Amniotic epithelial cell (primary cell): ENCODE results near the gene TRPM2.

ENCODE experiments used
- DNase-seq: peaks from one replicate; pipeline ENCODE4 v3.0.0-alpha.2; 2010; ENCODE audit warnings: low read depth

The TRPM2 gene

DNA sequence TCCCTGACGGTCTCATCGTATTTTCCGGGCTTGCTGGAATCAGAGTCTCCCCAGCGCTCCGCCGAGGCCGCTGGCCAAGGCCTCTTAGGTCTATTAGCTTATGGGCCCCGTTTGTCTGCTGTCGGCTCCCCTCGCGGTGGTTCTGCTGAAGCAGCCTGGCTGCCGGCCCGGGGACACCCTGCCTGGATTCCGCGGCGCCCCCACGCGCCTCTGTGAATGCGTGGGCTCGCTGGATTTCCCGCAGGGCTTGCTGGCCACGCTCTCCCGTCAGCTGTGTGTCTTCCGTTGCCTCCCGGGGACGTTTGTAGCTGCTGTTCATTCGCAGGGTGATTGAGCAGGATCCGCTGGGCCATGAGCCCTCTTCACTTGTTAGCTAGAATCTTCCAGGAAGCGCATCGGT is 110.3 kb downstream of the TRPM2 start:
- no peak for DNase-seq

GRCh38 chr21:44464351-44464750 is 110.9 kb downstream of the TRPM2 start:
- no peak for DNase-seq

GRCh38 chr21:44466351-44466954 is 113.0 kb downstream of the TRPM2 start:
- DNase-seq = no peak

GRCh38 chr21:44466996-44467858 is 113.8 kb downstream of the TRPM2 start:
- no peak for DNase-seq

DNA sequence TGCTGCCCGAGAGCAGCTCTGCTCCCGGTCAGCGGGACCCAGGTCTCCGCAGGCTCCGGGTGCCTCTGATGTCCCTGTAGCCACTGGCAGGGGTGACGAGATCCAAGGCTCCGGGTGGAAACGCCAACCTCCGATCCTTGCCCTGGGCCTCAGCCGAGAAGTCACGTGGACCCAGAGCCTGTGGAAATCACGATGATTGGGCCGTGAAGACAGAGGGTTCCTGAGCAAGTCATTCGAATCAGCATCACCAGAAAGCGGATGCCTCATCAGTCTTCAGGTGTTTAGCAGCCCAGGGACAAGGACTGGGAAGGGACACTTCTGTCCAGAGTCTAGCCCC is 114.4 kb downstream of the TRPM2 start:
- no peak for DNase-seq

DNA sequence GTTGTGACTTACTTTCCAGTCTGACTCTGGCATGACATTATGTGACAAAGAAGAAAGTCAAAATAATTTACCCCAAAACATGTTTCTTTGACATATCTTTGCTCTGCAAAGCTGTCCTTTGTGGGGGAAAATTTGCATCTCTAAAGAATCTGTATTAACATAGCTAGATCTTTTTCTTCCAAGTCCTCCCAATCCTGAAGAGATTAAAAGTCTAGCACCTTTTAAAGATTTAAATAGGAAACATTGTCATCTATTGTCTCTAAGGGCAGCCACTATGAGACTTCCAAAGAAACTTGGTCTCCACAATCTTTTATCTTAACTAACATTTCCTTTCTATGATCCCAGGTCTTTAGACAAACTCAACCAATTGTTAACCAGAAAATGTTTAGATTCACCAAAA is 117.9 kb downstream of the TRPM2 start:
- DNase-seq = no peak

DNA sequence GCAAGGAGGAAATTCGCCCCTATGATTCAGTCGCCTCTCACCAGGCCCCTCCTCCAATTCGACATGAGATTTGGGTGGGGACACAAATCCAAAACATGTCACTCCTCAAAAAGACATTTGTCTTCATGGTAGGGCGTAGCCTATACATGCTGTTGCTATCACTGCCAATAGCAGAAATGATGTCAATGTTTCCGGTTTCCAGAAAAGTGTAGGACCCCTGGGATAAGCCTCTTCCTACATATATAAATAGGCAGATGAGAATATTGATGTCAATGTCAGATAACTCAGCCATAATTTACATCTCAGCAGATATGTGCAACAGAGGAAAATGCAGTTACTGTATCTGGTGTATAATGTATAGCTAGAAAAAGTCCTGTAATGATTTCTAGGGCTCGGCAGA is 118.6 kb downstream of the TRPM2 start:
- DNase-seq = no peak

DNA sequence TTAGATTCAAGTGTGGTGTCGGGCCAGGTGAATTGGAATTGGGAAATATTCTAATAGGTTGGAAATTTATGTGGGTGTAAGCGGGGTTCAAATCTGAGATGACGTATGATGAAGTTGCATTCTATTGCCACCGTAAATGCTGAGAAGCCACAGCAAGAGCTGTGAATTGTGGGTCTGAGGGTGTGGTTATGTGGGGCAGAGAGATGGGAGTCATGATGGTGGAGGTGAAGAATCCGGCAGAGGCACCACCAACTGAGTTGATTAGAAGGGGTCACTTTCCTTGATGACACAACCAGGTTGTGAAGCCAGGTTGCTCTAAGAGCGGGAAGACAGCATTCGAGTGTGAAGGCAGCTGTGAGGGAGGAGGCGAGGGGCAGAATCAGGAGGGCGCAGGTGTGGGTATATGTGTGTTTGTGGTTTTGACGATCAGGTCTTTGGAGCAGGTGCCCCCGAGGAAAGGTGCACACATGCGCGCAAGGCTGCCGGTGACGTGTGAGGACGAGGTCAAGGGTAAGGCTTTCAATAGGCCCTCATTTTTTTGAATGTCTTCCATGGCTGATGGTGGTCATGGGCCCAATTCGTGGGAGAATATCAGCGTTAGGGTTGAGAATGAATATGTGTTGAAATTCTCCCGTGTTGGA is 120.6 kb downstream of the TRPM2 start:
- DNase-seq = no peak

GRCh38 chr21:44475266-44475845 is 121.9 kb downstream of the TRPM2 start:
- DNase-seq = no peak

- DNase-seq = no peak
These were observed 123.7 kb downstream of the TRPM2 start for GRCh38 chr21:44477131-44477530.

DNA sequence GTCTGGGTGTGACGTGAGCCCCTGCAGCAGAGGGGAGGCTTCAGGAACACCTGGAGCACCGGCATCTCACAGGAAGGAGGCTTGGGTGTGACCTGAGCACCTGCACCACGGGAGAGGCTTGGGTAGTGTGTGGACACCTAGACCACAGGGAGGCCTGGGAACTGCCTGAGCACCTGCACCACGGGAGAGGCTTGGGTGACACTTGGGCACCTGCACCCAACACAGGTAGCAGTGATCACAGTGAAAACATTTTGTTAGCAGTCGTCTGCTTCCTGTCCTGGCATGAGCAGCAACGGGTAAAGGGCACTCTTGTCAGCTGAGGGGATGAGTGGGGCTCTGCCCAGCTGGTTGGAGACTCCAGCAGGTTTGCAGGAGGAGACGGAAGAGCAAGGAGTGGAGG is 124.3 kb downstream of the TRPM2 start:
- DNase-seq = no peak

GRCh38 chr21:44478124-44478800 is 124.8 kb downstream of the TRPM2 start:
- DNase-seq = no peak

GRCh38 chr21:44478801-44479167 is 125.4 kb downstream of the TRPM2 start:
- no peak for DNase-seq

DNA sequence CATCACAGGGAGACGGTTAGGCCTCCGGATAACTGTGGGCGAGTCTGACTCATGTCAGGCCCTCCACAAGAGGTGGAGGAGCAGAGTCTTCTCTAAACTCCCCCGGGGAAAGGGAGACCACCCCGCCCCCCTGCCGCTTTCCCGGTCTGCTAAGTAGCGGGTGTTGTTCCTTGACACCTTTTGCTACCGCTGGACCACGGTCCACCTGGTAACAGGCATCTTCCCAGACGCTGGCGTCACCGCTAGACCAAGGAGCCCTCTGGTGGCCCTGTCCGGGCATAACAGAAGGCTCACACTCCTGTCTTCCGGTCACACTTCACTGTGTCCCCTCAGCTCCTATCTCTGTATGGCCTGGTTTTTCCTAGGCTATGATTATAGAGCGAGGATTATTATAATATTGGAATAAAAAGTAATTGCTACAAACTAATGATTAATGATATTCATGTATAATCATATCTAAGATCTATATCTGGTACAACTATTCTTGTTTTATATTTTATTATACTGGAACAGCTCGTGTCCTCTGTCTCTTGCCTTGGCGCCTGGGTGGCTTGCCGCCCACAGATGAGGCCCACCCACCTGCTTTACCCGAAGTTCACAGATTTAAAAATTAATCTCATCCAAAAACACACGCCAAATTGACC is 126.3 kb downstream of the TRPM2 start:
- peak; percentile 5 for DNase-seq

GRCh38 chr21:44480200-44481053 is 127.0 kb downstream of the TRPM2 start:
- DNase-seq = no peak

- no peak for DNase-seq
These were observed 129.3 kb downstream of the TRPM2 start for GRCh38 chr21:44482581-44483287.

DNA sequence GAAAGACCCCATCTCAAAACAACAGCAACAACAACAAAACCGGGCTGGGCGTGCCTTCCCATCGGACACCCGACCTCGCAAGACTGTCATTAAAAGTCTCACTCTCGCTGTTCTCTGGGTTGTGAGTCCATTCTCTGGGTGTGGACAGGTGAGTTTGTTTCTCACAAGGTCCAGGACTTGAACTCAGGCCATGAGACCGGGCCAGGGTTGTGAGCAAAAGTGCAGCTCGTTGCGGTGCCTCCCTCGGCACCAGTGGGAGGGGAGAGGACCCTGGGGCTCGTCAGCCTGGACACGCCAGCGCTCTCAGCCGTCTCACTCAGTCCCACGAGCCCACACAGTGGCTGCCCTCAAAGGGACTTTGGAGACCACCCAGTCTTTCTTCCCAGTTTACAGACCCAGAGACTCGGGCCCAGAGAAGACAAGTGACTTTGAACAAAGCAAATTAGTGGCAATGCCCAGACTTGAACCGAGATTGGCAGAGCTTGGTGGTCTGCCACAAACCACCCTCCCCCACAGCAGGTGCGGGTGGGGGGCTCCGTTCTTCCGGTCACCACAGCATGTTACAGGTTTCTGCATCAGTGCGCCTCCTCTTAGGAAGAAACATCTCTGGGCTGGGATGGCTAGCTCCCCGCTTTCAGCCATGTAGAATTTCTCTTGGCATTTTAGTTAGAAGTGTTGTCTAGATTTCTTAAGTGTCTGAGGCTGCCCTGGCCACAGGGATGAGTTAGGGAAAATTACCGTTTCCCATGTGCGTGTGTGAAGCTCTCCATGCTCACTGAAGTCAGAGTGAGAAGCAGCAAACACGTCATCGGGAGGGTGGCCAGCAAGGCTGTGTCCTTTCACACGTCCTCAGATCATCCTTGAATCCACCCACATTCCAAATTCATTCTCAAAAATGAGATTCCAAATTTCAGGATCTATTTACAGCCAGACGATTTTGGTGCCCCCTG is 130.1 kb downstream of the TRPM2 start:
- no peak for DNase-seq

- no peak for DNase-seq
These were observed 131.3 kb downstream of the TRPM2 start for GRCh38 chr21:44484498-44485253.
